GM21447 (cell line): ENCODE data around the gene TLE2.

Experiments used
- ATAC-seq: cut with Tn5 transposase; IDR thresholded peaks from one replicate; pipeline ENCODE4 v1.9.1; 2021; ENCODE audit not compliant: unreplicated experiment

TLE2 gene

DNA sequence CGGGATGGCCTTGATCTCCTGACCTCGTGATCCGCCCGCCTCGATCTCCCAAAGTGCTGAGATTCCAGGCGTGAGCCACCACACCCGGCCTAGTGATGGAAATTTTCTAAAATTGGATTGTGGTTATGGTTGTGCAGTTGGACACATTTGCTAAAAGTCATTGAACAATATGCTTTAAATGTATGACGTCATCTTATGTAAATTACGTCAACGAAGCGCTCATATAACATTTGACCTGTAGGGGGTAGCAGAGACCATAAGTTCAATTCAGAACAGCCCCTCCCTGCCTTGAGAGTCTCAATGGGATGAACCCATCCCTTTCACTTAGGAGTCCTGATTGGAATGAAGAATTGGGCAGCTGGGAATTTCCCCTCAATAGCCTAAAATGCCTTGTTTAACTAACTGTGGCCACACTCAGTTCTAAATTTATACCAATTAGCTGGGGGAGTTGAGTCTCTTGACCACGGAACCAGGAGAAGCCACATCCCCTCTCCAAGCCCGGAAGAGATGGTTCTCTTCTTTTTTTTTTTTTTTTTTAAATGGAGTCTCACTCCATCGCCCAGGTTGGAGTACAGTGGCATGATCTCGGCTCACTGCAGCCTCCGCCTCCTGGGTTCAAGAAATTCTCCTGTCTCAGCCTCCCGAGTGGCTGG is 66.9 kb downstream of the TLE2 start:
- no peak for ATAC-seq

DNA sequence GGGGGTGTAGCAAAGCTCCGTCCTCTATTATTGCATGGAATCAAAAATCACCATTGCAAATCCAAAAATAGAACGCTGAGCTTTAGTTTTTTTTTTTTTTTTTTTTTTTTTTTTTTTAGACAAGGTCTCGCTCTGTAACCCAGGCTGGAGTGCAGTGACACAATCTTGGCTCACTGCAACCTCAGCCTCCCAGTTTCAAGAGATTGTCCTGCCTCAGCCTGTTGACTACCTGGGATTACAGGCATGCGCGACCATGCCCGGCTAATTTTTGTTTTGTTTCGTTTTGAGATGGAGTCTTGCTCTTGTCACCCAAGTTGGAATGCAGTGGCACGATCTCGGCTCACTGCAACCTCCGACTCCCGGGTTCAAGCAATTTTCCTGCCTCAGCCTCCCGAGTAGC is 69.0 kb downstream of the TLE2 start:
- no peak for ATAC-seq

DNA sequence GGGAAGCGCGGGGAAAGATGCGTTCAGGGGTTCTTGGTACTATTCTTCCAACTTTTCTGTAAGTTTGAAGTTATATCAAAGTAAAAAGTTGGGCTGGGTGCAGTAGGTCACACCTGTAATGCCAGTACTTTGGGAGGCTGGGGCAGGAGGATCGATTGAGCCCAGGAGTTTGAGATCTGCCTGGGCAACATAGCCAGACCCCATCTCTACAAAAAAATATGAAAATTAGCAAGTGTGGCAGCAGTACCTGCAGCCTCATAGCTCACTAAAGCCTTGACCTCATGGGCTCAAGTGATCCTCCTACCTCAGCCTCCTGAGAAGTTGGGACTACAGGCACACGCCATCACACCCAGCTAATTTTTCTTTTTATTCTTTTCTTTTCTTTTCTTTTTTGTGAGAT is 71.9 kb downstream of the TLE2 start:
- no peak for ATAC-seq

DNA sequence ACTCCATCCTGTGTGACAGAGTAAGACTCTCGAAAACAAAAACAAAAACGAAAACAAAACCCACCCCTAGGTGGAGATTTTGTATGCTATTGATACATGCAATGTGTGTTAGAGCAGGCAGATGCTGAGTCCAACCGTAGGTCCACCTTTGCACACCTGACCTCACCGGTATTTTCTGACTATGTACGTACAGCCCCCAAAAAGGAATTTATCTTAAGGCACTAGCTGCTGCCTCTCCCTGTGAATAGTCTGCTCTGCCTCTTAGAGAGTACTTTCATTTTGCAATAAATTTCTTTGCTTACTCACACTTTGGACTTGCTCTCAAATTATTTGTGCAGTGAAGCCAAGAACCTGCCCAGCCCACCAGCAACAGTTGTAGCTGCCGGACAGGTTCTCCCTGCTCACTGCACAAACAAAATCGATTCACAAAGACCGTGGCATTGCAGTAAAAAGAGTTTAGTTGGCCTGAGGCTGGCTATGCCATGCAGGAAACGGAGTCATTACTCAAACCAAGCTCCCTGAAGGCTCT is 76.1 kb downstream of the TLE2 start:
- no peak for ATAC-seq

DNA sequence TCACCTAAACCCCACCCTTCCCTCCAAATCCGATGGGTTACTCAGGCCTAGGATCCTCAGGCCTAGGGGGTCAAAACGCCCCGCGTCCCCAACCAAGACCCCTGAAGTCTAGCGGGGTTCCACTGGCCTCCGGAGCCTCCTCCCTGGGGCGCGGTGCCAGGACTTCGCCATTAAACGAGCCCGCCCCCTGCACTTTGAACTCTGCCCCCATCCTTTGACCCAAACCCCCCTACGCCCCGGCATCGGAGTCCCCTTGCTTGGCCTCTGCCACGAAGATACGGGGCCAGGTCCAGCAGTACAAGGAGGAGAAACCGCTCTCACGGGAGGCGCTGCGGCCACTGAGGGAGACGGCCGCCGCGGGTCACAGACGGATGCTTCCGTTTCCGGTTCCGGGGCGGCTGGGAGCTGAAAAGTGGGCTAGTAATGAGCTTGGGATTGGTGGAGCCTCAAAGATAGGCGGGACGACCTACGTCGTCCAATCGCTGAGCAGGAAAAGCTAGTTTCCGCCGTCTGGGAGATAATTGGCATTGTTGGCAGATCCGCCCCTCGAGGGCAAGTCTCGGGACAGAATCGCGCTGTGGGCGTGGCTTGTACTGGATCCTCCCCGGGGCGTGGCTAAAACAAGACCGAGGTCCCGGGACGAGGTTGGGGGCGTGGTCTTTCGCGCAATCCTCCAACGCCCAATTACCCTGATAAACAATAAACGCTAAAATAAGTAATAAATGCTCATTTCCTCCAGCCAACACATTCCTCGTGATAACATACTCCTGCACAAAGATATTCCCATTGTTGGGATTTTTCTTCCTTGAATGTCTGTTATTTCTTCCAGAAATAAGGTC is 78.6 kb downstream of the TLE2 start:
- ATAC-seq, result peak; percentile 92

DNA sequence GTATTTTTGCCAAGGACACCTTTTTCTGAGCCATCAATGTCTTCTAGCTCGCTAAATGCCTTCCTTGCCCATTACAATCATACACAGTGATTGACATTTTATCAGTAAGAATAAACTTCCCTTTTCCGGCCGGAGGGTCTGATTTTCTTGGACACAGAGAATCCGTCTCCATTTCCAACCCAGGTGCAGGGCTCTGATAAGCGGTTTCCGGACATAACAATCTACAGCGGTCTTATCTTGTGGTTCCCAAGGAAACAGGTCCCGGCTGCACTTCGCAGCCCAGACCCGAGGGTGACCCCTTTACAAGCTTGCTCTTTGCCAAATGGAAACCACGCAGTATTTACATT is 79.2 kb downstream of the TLE2 start:
- ATAC-seq, result no peak
